DND-41 (cell line): ENCODE results near the gene KDM5C.

Experiments used
- ATAC-seq: fragments of 200-7000 bp; cut with Tn5 transposase; 3 replicates; pipeline ENCODE4 v1.9.1; 2021; ENCODE audit warnings: low read depth; ENCODE audit not compliant: insufficient read depth
- DNase-seq: peaks from one replicate; pipeline ENCODE4 v3.0.0-alpha.2; 2020
- H2AFZ ChIP-seq: 2 replicates; pipeline ENCODE4 v1.6.0; 2012; ENCODE audit warnings: low read depth, low read length
- H3K27ac ChIP-seq: 2 replicates; pipeline ENCODE4 v1.5.1; 2012; ENCODE audit warnings: low read length, inconsistent platforms
- H3K27me3 ChIP-seq: fragments of 200-600 bp; sonication (generic); 2 replicates; pipeline ENCODE4 v1.6.0; 2012; ENCODE audit warnings: low read length, mild to moderate bottlenecking, inconsistent platforms; ENCODE audit not compliant: insufficient read depth, poor library complexity
- H3K36me3 ChIP-seq: 2 replicates; pipeline ENCODE4 v1.5.1; 2012; ENCODE audit warnings: low read length, inconsistent platforms; ENCODE audit not compliant: insufficient read depth
- H3K4me1 ChIP-seq: 2 replicates; pipeline ENCODE4 v1.5.1; 2012; ENCODE audit warnings: mild to moderate bottlenecking, low read length; ENCODE audit not compliant: insufficient read depth
- H3K4me2 ChIP-seq: 2 replicates; pipeline ENCODE4 v1.6.0; 2012; ENCODE audit warnings: mild to moderate bottlenecking, moderate library complexity, low read length, inconsistent platforms; ENCODE audit not compliant: insufficient read depth
- H3K4me3 ChIP-seq, 2 experiments: fragments of 200-600 bp in 1 of 2; shearing (Covaris generic) in 1 of 2; 2 replicates each; pipeline ENCODE4 v1.5.1; 2012 to 2016; ENCODE audit warnings: inconsistent platforms in 2 of 2, low read length in 2 of 2, mild to moderate bottlenecking in 2 of 2, low read depth in 1 of 2, moderate library complexity in 1 of 2
- H3K79me2 ChIP-seq: 2 replicates; pipeline ENCODE4 v1.6.0; 2012; ENCODE audit warnings: low read length, inconsistent platforms; ENCODE audit not compliant: insufficient read depth
- H3K9ac ChIP-seq: 2 replicates; pipeline ENCODE4 v1.6.0; 2012; ENCODE audit warnings: low read depth, mild to moderate bottlenecking, inconsistent platforms, low read length, moderate library complexity
- H3K9me3 ChIP-seq: 2 replicates; pipeline ENCODE4 v1.5.1; 2012; ENCODE audit warnings: low read length, moderate library complexity, mild to moderate bottlenecking, inconsistent platforms; ENCODE audit not compliant: insufficient read depth, severe bottlenecking
- H4K20me1 ChIP-seq: 2 replicates; pipeline ENCODE4 v1.6.0; 2012; ENCODE audit warnings: low read length; ENCODE audit not compliant: insufficient read depth
- CTCF ChIP-seq: IDR thresholded peaks from 2 replicates; pipeline ENCODE4 v1.5.1; 2012; ENCODE audit warnings: borderline replicate concordance, low read length, moderate library complexity, mild to moderate bottlenecking; ENCODE audit not compliant: poor library complexity, severe bottlenecking; ENCODE audit errors: extremely low read depth
- EZH2 ChIP-seq: IDR thresholded peaks from 3 replicates; pipeline ENCODE4 v1.6.1; 2012; ENCODE audit warnings: borderline replicate concordance, low read depth, mild to moderate bottlenecking, moderate library complexity, low read length, inconsistent platforms; ENCODE audit not compliant: severe bottlenecking

KDM5C gene

DNA sequence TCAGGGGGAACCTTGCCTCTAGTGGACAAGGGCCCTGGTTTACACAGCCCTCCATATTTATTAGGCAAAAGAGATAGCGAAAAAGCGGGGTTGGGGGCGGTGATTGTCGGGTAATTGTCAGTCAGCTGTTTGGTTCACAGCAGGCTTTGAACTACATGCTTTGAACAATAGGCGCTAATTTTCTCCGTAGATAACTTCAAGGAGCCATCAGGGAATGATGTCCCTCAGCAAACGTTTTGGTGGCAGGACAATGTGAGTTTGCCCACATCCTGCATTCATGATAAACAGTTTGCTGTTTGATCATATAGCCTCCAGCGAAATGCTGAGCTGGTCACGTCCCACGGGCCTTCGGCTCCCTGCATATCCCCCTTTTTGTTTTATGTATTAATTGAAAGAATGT lies 65.8 kb downstream of the KDM5C start:
- no peaks in the 10 kb centered on the region for H3K9me3 ChIP-seq
- H2AFZ ChIP-seq = no peak overlapping the region
- H3K9ac ChIP-seq = no peak overlapping the region
- H3K4me3 ChIP-seq = no peak overlapping the region
- no peaks in the 10 kb centered on the region for H4K20me1 ChIP-seq
- no peaks in the 10 kb centered on the region; the same call in 1 of the 2 replicates for H3K79me2 ChIP-seq
- TF ChIP-seq EZH2 (no peak), CTCF (no peak)
- DNase-seq = no peak
- H3K4me1 ChIP-seq = no peaks in the 10 kb centered on the region
- ATAC-seq = no peak
- no peaks in the 10 kb centered on the region for H3K27me3 ChIP-seq
- no peaks in the 10 kb centered on the region for H3K36me3 ChIP-seq
- H3K4me2 ChIP-seq = no peak overlapping the region
- no peak overlapping the region for H3K27ac ChIP-seq

GRCh38 chrX:53156207-53156596 lies 68.8 kb downstream of the KDM5C start:
- TF ChIP-seq CTCF = no peak
- H3K4me2 ChIP-seq = no peak overlapping the region
- H3K79me2 ChIP-seq = no peaks in the 10 kb centered on the region; the same call in 1 of the 2 replicates
- H2AFZ ChIP-seq = no peak overlapping the region
- no peaks in the 10 kb centered on the region for H3K4me1 ChIP-seq
- no peak overlapping the region for H3K9ac ChIP-seq
- peaks cover 2% of the 10 kb centered on the region; the same call in 1 of the 2 replicates for H3K36me3 ChIP-seq
- H3K9me3 ChIP-seq = no peaks in the 10 kb centered on the region
- no peaks in the 10 kb centered on the region for H3K27me3 ChIP-seq
- DNase-seq (no peak), ATAC-seq (no peak)
- H3K27ac ChIP-seq = no peak overlapping the region
- H3K4me3 ChIP-seq = no peak overlapping the region
- H4K20me1 ChIP-seq = no peaks in the 10 kb centered on the region

DNA sequence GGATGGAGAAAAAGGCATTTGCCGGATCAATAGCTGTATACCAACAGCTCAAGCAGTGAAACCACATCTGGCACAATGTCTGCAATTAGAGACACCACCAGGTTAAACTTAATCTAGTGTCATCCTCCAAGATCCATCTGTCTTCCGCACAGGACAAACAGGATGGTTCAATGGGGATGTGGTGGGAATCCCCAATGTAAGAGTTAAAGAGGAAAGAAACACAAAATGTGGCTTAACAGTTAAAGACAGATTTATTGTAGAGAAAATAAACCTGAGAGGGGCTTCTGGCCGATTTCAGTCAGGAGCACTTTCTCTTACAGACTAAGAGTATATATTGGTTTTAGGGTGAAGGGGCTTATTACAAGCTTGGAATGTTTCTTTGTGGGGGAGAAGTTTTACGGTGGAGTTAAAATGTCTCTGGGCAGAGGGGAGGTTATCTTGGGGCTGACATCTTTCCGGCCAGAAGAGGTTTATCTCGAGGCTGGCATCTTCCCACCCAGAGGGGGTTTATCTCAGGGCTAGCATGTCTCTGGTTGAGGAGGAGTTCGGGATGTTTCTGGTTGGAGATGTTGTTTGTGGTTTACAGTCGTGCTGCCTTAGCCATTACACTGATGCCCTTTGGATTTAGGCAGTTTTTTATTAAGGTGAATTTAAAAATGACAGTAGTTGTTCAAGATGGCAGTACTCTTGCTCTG lies 69.3 kb downstream of the KDM5C start:
- no peak for TF ChIP-seq EZH2
- TF ChIP-seq CTCF = no peak
- peaks cover 2% of the 10 kb centered on the region; the same call in 1 of the 2 replicates for H3K36me3 ChIP-seq
- no peak for DNase-seq
- no peaks in the 10 kb centered on the region for H3K9me3 ChIP-seq
- H2AFZ ChIP-seq = no peak overlapping the region
- no peaks in the 10 kb centered on the region for H4K20me1 ChIP-seq
- H3K27me3 ChIP-seq = no peaks in the 10 kb centered on the region
- H3K9ac ChIP-seq = no peak overlapping the region
- H3K4me1 ChIP-seq = no peaks in the 10 kb centered on the region
- no peak overlapping the region for H3K27ac ChIP-seq
- H3K4me3 ChIP-seq = no peak overlapping the region
- ATAC-seq = no peak
- H3K79me2 ChIP-seq = no peaks in the 10 kb centered on the region; the same call in 1 of the 2 replicates
- H3K4me2 ChIP-seq = no peak overlapping the region

- no peaks in the 10 kb centered on the region for H3K4me1 ChIP-seq
- no peak overlapping the region for H3K4me2 ChIP-seq
- H3K36me3 ChIP-seq = peaks cover 2% of the 10 kb centered on the region; the same call in 1 of the 2 replicates
- H2AFZ ChIP-seq = no peak overlapping the region
- TF ChIP-seq EZH2 = no peak
- TF ChIP-seq CTCF = no peak
- H3K27me3 ChIP-seq = no peaks in the 10 kb centered on the region
- no peak overlapping the region for H3K27ac ChIP-seq
- H3K9ac ChIP-seq = no peak overlapping the region
- H3K79me2 ChIP-seq = no peaks in the 10 kb centered on the region
- H3K4me3 ChIP-seq = no peak overlapping the region
- H3K9me3 ChIP-seq = no peaks in the 10 kb centered on the region
- no peaks in the 10 kb centered on the region for H4K20me1 ChIP-seq
- DNase-seq (no peak), ATAC-seq (no peak)
Observed at GRCh38 chrX:53153581-53153980, 71.4 kb downstream of the KDM5C start.
